Airway epithelial cell (primary cell): ENCODE measurements around the gene RAB19. TPM values are rescaled to one million over a fixed set of nuclear protein-coding genes. Genes with fewer than 3 reads are reported as not detected.

ENCODE experiments used
- total RNA-seq: library from RNA; depleted of rRNA; stranded (reverse); fragments of >200 nt; gene quantifications from 2 replicates; pipeline ENCODE4 v1.2.3, GENCODE V29; 2015

The RAB19 gene
- 0.28 TPM in 1 of 2 replicates, not detected in the other for total RNA-seq

GRCh38 chr7:140403878-140404564 lies at the start of gene RAB19:
Gene RAB19, plus strand, starts transcription at chr7:140404058. Its CDS starts 3,589 bp downstream, at chr7:140407647.

GRCh38 chr7:140397784-140398750 lies 5.8 kb upstream of the RAB19 start, which contains the start of gene SLC37A3:
Gene SLC37A3, minus strand, starts transcription at chr7:140398530. Its CDS starts 16,004 bp downstream, at chr7:140382526.

Other genes with a start within 250 kb of the RAB19 start
- 5.5 and 7.3 TPM in 2 replicates for gene KDM7A, start 227.1 kb upstream of the RAB19 start, total RNA-seq
- gene SLC37A3, start 5.5 kb upstream of the RAB19 start, total RNA-seq: 23.6 and 25.0 TPM in 2 replicates
- gene MKRN1, start 75.4 kb downstream of the RAB19 start, total RNA-seq: 40.6 and 45.7 TPM in 2 replicates
- gene DENND2A, start 236.8 kb downstream of the RAB19 start, total RNA-seq: 0.42 TPM in 1 of 2 replicates, not detected in the other